ENCODE measurements around the gene RHBG.

Gene RHBG

DNA sequence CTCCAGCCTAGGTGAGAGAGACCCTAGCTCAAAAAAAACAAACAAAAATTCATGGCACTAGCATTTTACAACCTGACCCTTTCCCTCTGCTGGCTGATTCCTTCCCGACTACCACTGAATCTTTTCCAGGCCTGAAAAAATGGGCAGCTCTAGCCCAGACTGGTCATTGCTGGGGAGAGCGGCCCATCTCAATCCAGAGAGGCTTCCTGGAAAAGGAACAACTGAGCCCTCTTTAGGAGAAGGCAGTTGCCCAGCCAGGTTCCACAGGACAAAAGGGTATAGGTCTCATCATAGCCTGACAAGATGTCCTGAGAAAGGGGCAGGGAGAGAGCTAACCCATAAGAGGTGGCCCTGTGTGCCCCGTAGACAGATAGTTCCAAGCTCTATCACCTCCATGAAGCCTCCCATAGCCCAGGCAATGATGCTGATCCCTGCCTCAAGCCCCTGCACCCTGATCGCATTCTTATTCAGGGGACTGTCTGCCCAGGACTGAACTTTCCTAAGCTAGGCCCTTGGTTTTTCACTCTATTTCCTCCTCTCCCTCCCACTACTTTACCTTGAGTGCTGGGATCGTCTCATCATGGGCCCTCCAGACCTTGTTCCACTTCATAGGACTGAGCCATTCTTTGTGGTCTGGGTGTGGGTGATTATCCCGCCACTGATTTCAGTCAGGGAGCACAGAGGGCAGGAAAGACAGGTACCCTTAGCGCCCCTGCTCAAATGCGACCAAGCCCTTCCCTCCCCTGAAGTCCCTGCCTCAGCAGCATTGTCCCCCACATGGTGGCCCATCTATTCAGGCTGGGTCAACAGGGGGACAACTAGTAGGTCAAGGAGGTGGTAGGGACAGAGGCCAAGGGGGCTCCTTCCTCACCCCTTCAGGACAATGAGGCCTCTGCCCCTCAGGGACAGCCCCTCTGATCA lies 18.2 kb downstream of the RHBG start:
- DNase-seq (ENCODE audit: low read depth) = no peak
- H3K4me3 ChIP-seq (ENCODE audit: low read depth, low read length) = no peak overlapping the region
- TF ChIP-seq, protein P1, sequence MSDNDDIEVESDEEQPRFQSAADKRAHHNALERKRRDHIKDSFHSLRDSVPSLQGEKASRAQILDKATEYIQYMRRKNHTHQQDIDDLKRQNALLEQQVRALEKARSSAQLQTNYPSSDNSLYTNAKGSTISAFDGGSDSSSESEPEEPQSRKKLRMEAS (IDR thresholded peaks at IDR 0.05; ENCODE audit: low read depth, low read length) = no peak
- no peak for TF ChIP-seq POLR2A (IDR thresholded peaks at IDR 0.05; ENCODE audit: extremely low read depth, insufficient read length)
- TF ChIP-seq, protein P2, sequence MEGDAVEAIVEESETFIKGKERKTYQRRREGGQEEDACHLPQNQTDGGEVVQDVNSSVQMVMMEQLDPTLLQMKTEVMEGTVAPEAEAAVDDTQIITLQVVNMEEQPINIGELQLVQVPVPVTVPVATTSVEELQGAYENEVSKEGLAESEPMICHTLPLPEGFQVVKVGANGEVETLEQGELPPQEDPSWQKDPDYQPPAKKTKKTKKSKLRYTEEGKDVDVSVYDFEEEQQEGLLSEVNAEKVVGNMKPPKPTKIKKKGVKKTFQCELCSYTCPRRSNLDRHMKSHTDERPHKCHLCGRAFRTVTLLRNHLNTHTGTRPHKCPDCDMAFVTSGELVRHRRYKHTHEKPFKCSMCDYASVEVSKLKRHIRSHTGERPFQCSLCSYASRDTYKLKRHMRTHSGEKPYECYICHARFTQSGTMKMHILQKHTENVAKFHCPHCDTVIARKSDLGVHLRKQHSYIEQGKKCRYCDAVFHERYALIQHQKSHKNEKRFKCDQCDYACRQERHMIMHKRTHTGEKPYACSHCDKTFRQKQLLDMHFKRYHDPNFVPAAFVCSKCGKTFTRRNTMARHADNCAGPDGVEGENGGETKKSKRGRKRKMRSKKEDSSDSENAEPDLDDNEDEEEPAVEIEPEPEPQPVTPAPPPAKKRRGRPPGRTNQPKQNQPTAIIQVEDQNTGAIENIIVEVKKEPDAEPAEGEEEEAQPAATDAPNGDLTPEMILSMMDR (IDR thresholded peaks at IDR 0.05; ENCODE audit: low read depth, low read length) = no peak
- no peak for TF ChIP-seq MYC (IDR thresholded peaks at IDR 0.05; ENCODE audit: low read depth, low read length)

DNA sequence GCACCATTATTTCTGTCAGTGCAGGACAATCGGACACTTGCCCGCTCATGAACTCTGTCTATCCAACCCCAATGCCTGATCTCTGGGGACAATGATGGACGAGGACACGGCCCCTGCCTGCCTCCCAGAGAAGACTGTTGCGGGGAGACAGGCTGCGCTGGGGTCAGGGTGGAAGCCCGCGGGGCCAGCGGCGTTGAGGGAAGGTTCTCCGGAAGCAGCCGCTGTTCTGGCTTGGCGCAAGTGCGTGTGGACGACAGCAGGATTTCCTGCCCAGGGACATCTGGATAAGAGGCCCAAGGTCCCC lies 18.8 kb downstream of the RHBG start:
- no peak overlapping the region for H3K4me3 ChIP-seq (ENCODE audit: low read depth, low read length)
- no peak for DNase-seq (ENCODE audit: low read depth)
- no peak for TF ChIP-seq POLR2A (IDR thresholded peaks at IDR 0.05; ENCODE audit: extremely low read depth, insufficient read length)
- no peak for TF ChIP-seq MYC (IDR thresholded peaks at IDR 0.05; ENCODE audit: low read depth, low read length)
- TF ChIP-seq, protein P1 (IDR thresholded peaks at IDR 0.05; ENCODE audit: low read depth, low read length) = no peak

DNA sequence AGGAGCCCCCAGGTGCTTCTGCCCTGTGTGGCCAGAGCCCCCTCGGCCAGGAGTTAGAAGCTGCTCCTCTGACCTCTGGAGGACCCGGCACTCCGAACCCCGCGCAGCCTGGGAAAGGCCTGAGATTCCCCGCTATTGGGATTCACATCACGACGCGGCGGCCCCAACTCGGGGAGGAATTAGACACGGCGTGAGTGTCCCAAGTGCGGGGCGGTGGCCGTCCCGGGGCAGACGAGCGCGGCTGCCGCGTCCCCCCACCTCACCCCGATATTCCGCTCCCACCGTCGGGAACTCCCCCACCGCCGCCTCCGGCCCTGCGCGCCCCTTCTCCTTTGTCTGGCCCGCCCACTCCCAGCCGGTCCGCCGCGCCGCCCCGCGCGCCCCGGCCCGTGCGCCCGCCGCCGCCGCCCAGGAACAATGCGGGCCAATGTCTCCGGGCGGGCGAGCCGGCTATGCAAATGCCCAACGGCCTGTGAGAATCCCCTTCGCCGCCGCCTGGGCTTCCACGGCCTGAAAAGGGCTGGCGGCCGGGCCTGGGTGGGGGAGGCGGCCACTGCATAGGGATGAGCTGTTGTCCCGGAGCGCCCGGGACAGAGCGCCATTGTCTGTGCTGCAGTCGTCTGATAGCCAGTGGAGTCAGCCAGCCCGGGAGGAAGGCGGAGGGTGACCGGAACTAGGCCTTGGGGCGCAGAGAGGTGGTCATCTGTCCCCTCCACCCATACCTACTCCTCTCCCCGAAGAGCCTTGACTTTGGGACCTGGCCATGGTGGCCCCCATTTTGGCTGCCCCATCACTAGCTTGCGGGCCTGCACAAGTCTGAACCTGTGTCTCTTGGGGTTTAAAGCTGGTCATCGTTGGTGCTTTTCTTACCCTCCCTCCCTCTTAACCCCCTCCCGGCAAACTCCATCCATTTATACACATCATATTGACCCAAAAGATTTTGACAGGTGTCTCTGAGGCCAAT lies 19.4 kb downstream of the RHBG start:
- TF ChIP-seq, protein P1 (IDR thresholded peaks at IDR 0.05; ENCODE audit: low read depth, low read length) = no peak
- TF ChIP-seq MYC (IDR thresholded peaks at IDR 0.05; ENCODE audit: low read depth, low read length) (no peak), POLR2A (IDR thresholded peaks at IDR 0.05; ENCODE audit: extremely low read depth, insufficient read length) (no peak)
- TF ChIP-seq, protein P2 (IDR thresholded peaks at IDR 0.05; ENCODE audit: low read depth, low read length) = no peak
- H3K4me3 ChIP-seq (ENCODE audit: low read depth, low read length) = no peak overlapping the region
- DNase-seq (ENCODE audit: low read depth) = no peak

DNA sequence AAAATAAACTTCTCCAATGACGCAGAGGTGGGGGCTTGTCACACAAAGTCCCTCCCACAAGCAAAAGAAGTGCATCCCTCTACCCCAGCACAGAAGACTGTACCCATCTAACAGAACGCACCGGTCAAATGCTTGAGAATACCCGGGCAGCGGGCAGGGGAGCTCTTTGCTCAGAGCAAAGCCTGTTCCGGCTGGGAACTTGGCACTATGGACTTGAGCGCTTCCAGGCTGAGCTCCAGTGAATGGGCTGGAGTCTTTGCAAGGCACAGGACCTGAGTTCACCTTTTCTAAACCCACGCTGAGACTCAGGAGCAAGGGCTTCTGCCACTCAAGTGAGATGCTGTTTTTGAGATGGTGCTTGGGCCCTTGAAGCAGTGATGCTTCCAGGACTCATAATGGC lies 20.3 kb downstream of the RHBG start:
- no peak for TF ChIP-seq POLR2A (IDR thresholded peaks at IDR 0.05; ENCODE audit: extremely low read depth, insufficient read length)
- TF ChIP-seq MYC (IDR thresholded peaks at IDR 0.05; ENCODE audit: low read depth, low read length) = no peak
- TF ChIP-seq, protein P2 (IDR thresholded peaks at IDR 0.05; ENCODE audit: low read depth, low read length) = no peak
- TF ChIP-seq, protein P1 (IDR thresholded peaks at IDR 0.05; ENCODE audit: low read depth, low read length) = no peak
- no peak overlapping the region for H3K4me3 ChIP-seq (ENCODE audit: low read depth, low read length)
- no peak for DNase-seq (ENCODE audit: low read depth)

DNA sequence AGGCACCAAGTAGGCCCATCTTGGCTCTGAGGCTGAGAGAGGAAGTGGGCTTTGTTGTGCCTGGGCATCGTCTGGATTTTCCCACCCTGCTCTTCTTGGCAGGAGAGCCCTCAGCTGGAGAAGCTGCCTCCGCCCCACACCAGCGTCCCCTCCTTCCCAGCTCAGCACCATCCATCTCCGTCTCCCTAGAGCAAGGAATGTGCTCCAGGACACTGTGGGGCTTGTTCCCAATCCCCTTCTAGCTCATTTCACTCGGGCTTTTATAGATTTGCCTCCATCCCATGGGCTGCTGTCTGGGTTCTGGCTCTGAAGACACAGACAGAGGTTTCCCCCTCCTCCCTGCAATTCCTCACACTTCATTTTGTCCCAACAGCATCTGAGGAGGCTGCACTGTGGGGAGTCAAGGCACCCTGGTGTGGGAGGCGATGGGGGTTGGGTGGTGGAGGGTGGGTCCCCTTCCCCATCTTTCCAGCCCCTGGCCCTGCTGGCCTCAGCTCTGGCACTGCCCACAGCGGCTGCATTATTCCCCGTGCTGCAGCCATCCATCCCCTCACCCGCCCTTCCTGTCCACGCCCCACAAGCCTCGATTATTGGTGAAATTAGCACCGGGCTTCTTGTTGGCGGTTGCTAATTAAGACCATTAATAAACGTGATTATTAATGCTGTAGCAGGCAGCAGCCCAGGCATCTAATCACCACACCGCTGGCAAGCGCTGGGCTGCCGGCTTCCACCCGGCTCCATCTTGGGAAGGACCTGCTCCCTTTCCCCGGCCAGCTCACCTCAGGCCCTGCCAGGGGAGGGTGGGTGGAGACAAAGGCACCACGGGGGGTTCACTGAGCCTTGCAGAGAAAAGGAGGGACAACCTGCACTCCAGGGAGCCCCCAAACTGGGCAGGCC lies 21.7 kb downstream of the RHBG start:
- no peak for TF ChIP-seq POLR2A (IDR thresholded peaks at IDR 0.05; ENCODE audit: extremely low read depth, insufficient read length)
- TF ChIP-seq, protein P1 (IDR thresholded peaks at IDR 0.05; ENCODE audit: low read depth, low read length) = no peak
- TF ChIP-seq, protein P2 (IDR thresholded peaks at IDR 0.05; ENCODE audit: low read depth, low read length) = no peak
- no peak for TF ChIP-seq MYC (IDR thresholded peaks at IDR 0.05; ENCODE audit: low read depth, low read length)
- H3K4me3 ChIP-seq (ENCODE audit: low read depth, low read length) = no peak overlapping the region
- DNase-seq (ENCODE audit: low read depth) = no peak

Measured in NB4 (cell line).